Ramos (cell line): ENCODE results near the gene SCAMP3.
"Not testable (repeated sequence)": the region's sequence is repeated elsewhere in the genome, so short reads cannot be mapped to it uniquely, and the experiment has no call there.

Experiments used
- in situ Hi-C: fragments of 300-500 bp; cut with MboI; formaldehyde crosslinking; loops from one replicate; pipeline ENCODE4 v1.14.3; 2022; ENCODE audit warnings: low sequenced_read_pairs; ENCODE audit not compliant: unreplicated experiment

SCAMP3 gene

DNA sequence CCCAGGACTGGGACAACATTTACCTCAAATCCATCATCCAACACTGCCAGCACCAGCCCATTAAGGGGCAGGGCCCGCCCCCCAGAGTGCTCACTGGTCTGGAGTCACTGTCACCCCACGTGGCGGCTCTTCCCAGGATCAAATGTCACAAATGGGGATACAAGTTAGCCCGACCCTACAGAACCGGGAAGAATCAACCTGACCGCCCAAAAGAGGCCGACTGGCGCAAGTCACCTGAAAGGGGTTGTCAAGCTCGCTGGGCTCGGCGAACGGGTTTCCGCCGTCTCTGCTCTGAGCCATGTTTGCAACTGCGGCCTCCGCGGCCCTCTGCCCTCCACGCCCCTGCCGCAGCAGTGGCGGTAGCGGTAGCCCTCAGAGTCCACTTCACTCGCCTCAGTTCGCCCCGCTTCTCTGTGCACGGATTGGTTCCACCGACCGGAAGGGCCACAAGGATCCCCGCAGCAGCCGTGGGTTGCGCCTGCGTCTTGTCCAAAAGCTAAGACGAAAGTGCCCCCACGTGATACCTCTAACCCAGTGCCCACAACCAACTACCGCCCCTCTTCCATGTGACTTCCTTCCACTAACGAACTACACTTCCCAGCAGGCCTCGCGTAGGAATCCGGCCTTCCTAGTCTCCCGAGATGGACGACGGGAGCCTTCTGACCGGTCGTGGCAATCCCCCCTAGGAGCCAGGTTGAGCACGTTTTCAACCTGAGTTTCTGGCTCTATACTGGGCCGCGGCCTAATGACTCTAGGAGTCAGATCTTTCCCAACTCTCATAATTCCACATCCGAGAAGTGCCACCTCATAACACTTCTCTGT lies at the start of gene SCAMP3:
Gene SCAMP3 (minus strand): TSS at position 509 of the 822 bp plus-strand sequence. CDS start 209 bp downstream, at position 300.
- in situ Hi-C loops, result no loop called here

DNA sequence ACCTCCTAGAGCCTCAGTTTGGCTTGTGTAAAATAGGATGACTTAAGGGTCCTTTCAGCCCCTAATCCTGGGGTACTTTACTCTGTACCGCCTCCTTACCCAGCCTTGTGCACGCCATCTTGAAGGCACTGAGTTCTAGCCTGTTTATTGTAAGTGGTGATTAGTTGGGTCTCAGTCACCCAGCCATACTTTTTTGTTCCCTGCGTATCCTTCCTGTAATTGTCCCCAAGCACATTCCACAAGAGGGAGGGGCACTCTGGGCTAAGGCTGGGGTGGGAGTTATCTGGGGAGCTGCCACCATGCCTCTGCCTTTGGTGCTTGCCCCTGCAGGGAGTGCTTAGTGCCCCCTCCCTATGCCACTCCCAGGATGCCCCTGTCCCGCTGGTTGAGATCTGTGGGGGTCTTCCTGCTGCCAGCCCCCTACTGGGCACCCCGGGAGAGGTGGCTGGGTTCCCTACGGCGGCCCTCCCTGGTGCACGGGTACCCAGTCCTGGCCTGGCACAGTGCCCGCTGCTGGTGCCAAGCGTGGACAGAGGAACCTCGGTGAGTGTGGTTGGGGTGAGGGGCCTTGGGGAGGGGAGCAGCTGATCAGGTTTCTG lies 47.4 kb upstream of the SCAMP3 start:
- in situ Hi-C loops, result no loop called here

GRCh38 chr1:155308493-155309422 lies 46.6 kb upstream of the SCAMP3 start, which contains the start of gene FDPS:
FDPS (plus strand) TSS chr1:155308866; CDS start chr1:155309790, 924 bp downstream.
- in situ Hi-C loops, result no loop called here

GRCh38 chr1:155307247-155307740 lies 45.1 kb upstream of the SCAMP3 start:
- in situ Hi-C loops, result no loop called here

- in situ Hi-C loops, result no loop called here
Measured at GRCh38 chr1:155305881-155306391, 43.8 kb upstream of the SCAMP3 start.

- in situ Hi-C loops, result no loop called here
Measured at GRCh38 chr1:155304558-155305063, 42.5 kb upstream of the SCAMP3 start.

GRCh38 chr1:155301342-155301841 lies 39.2 kb upstream of the SCAMP3 start, which contains the start of gene PKLR:
PKLR (minus strand) TSS chr1:155301438; CDS start chr1:155301395, 43 bp downstream.
- in situ Hi-C loops, result no loop called here

GRCh38 chr1:155300553-155301329 lies 38.6 kb upstream of the SCAMP3 start:
- in situ Hi-C loops, result no loop called here

- in situ Hi-C loops, result no loop called here
Measured at GRCh38 chr1:155300024-155300423, 37.9 kb upstream of the SCAMP3 start.

DNA sequence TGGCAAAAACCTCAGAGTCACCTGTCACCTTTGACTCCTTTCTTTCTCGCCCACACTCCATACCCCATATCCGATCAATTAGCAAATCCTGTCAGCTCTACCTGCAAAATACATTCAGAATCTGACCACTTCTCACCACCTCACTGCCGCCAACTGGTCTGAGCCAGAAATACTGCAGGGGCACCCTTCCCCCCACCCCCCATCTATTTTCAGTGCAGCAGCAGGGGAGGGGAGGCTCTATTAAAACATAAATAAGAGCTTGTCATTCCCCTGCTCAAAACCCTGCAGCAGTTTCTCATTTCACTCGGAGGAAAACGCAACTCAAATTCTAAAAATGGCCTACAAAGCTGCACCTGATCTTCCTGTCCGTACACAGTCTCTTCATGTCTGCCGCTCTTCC lies 35.2 kb upstream of the SCAMP3 start:
- in situ Hi-C loops, result no loop called here

- in situ Hi-C loops, result no loop called here
Measured at GRCh38 chr1:155296661-155297060, 34.5 kb upstream of the SCAMP3 start.

DNA sequence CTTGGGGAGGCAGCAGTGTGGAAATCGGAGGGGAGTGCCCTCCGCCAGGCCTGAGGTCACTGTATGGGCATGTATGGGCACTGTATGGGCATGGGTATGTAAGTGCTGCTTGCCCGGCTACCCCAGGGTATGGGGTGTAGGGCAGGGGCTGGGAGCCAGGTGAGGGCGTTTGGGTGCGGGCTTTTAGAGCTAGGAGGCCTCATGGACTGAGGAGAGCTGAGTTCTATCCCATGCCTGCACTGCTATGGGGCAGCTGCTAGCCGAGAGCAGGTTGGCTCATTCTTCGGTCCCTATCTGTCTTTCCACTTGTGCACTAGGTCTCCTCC lies 33.7 kb upstream of the SCAMP3 start:
- in situ Hi-C loops, result no loop called here

- in situ Hi-C loops, result no loop called here
Measured at GRCh38 chr1:155295183-155295941, 33.2 kb upstream of the SCAMP3 start.

DNA sequence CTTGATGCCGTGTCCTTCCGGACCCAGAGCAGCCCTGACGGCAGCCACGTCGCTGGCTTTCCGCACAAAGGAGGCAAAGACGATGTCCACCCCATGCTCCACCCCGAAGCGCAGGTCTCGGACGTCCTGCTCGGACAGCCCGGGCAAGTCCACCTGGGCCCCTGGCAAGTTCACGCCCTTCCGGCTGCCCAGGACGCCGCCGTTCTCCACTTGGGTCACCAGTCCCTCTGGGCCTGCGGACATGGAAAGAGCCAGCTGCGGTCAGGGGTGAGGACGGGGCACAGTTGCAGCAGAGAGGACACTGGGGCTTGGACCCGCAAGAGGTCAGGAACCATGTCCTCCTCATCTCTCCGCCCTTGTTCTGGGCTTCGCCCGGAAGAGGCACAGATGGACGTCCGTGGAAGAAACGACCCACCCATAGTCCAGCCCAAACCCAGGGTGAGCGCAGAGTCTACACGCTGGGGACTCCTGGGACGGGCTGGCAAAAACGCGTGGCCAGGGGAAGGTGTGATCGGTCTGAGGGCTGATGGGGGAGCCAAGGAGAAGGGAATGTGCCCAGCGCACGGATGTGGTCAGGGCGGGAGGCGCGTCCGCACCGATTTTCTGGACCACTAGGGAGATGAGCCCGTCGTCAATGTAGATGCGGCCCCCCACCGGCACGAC lies 32.5 kb upstream of the SCAMP3 start:
- in situ Hi-C loops, result no loop called here

- in situ Hi-C loops, result no loop called here
Measured at GRCh38 chr1:155293086-155293749, 31.1 kb upstream of the SCAMP3 start.

DNA sequence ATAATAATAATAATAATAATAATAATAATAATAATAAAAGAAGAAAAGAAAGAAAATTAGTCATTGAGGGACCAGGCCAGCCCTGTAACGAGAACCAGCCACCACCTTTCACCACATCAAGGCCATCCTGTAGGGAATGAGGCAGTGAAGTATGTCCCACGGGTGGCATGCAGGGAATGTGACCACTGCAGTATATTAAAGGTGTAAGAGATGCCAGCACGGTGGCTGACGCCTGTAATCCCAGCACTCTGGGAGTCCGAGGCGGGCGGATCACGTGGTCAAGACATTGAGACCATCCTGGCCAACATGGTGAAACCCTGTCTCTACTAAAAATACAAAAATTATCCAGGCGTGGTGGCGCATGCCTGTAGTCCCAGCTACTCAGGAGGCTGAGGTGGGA lies 28.8 kb upstream of the SCAMP3 start:
- in situ Hi-C loops, result not testable (repeated sequence)

DNA sequence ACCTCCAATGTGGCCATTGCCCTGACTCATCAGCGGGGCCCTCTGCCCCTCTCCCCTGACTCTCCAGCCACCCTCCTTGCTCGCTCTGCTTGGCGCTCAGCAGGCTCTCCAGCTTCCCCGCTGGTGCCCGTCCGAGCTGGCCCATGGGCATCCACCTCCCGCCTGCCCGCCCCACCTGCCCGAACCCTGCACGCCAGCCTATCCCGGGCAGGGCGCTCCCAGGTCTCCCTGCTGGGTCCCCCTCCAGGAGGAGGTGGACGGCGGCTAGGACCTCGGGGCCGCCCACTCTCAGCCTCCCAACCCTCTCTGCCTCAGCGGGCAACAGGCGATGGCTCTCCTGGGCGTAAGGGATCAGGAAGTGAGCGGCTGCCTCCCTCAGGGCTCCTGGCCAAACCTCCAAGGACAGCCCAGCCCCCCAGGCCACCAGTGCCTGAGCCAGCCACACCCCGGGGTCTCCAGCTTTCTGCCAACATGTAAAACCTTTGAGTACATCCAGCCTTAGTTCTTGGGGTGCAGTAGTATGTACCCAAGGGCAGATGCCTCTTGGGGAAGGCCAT lies 25.9 kb upstream of the SCAMP3 start:
- in situ Hi-C loops, result no loop called here
